Astrocyte (in vitro differentiated cells and primary cell): ENCODE measurements around the gene ZFYVE19. TPM values are rescaled to one million over a fixed set of nuclear protein-coding genes. Genes with fewer than 3 reads are reported as not detected.

ENCODE experiments used
- DNase-seq: peaks from one replicate; pipeline ENCODE4 v3.0.0-alpha.2; 2010; ENCODE audit warnings: low read depth
- FAIRE-seq: peaks from 2 replicates; lab custom pipeline; 2011; peaks lifted over from hg19 to GRCh38; lab: Jason Lieb, UNC
- H2AFZ ChIP-seq: 2 replicates; pipeline ENCODE4 v1.6.0; 2012; ENCODE audit warnings: low read depth, low read length, inconsistent platforms
- H3K27ac ChIP-seq: 2 replicates; pipeline ENCODE4 v1.5.1; 2011; ENCODE audit warnings: low read depth, low read length, inconsistent platforms
- H3K27me3 ChIP-seq: 2 replicates; pipeline ENCODE4 v1.6.0; 2011; ENCODE audit warnings: low read length, inconsistent platforms; ENCODE audit not compliant: insufficient read depth
- H3K36me3 ChIP-seq: 2 replicates; pipeline ENCODE4 v1.5.1; 2011; ENCODE audit warnings: low read length, inconsistent platforms; ENCODE audit not compliant: insufficient read depth
- H3K4me1 ChIP-seq: 2 replicates; pipeline ENCODE4 v1.5.1; 2011; ENCODE audit warnings: low read length, inconsistent platforms; ENCODE audit not compliant: insufficient read depth
- H3K4me2 ChIP-seq: 2 replicates; pipeline ENCODE4 v1.6.0; 2012; ENCODE audit warnings: low read length, inconsistent platforms
- H3K4me3 ChIP-seq: 2 replicates; pipeline ENCODE4 v1.5.1; 2011; ENCODE audit warnings: low read depth, mild to moderate bottlenecking, low read length, inconsistent platforms; ENCODE audit not compliant: insufficient read depth
- H3K79me2 ChIP-seq: 2 replicates; pipeline ENCODE4 v1.6.0; 2012; ENCODE audit warnings: mild to moderate bottlenecking, low read length, inconsistent platforms; ENCODE audit not compliant: insufficient read depth
- H3K9ac ChIP-seq: 2 replicates; pipeline ENCODE4 v1.6.0; 2012; ENCODE audit warnings: mild to moderate bottlenecking, low read length, inconsistent platforms
- H3K9me3 ChIP-seq: 2 replicates; pipeline ENCODE4 v1.5.1; 2012; ENCODE audit warnings: low read depth, mild to moderate bottlenecking, low read length, inconsistent platforms; ENCODE audit not compliant: insufficient read depth
- H4K20me1 ChIP-seq: 2 replicates; pipeline ENCODE4 v1.6.0; 2012; ENCODE audit warnings: low read length, inconsistent platforms; ENCODE audit not compliant: insufficient read depth
- H3K27ac Mint-ChIP-seq: one replicate; pipeline ENCODE4 v1.8.0; 2021; ENCODE audit warnings: mild to moderate bottlenecking, mixed read lengths; ENCODE audit not compliant: unreplicated experiment
- H3K27me3 Mint-ChIP-seq: one replicate; pipeline ENCODE4 v1.8.0; 2021; ENCODE audit warnings: low read depth, mixed read lengths; ENCODE audit not compliant: unreplicated experiment
- H3K36me3 Mint-ChIP-seq: one replicate; pipeline ENCODE4 v1.8.0; 2021; ENCODE audit warnings: low read depth, mixed read lengths; ENCODE audit not compliant: unreplicated experiment
- H3K4me1 Mint-ChIP-seq: one replicate; pipeline ENCODE4 v1.8.0; 2021; ENCODE audit warnings: low read depth, mixed read lengths; ENCODE audit not compliant: unreplicated experiment
- H3K4me3 Mint-ChIP-seq: one replicate; pipeline ENCODE4 v1.8.0; 2021; ENCODE audit warnings: mild to moderate bottlenecking, moderate library complexity, mixed read lengths; ENCODE audit not compliant: unreplicated experiment
- H3K9me3 Mint-ChIP-seq: one replicate; pipeline ENCODE4 v1.8.0; 2021; ENCODE audit warnings: mild to moderate bottlenecking, mixed read lengths; ENCODE audit not compliant: unreplicated experiment
- EZH2 ChIP-seq: IDR thresholded peaks from 2 replicates; pipeline ENCODE4 v1.6.1; 2012; ENCODE audit warnings: mild to moderate bottlenecking, low read length, inconsistent platforms; ENCODE audit not compliant: insufficient read depth
- total RNA-seq: library from RNA; stranded (reverse); gene quantifications from 2 replicates; pipeline ENCODE4 v1.2.1, GENCODE V29; 2021
- TF ChIP-seq, protein P1 (sequence below): IDR thresholded peaks from 2 replicates; pipeline ENCODE4 v1.5.1; 2011; ENCODE audit warnings: low read depth, mild to moderate bottlenecking, inconsistent platforms, low read length, moderate library complexity; ENCODE audit not compliant: insufficient read depth

Gene ZFYVE19
- total RNA-seq, 1 donor from 2014 or later, result 13.0 TPM

DNA sequence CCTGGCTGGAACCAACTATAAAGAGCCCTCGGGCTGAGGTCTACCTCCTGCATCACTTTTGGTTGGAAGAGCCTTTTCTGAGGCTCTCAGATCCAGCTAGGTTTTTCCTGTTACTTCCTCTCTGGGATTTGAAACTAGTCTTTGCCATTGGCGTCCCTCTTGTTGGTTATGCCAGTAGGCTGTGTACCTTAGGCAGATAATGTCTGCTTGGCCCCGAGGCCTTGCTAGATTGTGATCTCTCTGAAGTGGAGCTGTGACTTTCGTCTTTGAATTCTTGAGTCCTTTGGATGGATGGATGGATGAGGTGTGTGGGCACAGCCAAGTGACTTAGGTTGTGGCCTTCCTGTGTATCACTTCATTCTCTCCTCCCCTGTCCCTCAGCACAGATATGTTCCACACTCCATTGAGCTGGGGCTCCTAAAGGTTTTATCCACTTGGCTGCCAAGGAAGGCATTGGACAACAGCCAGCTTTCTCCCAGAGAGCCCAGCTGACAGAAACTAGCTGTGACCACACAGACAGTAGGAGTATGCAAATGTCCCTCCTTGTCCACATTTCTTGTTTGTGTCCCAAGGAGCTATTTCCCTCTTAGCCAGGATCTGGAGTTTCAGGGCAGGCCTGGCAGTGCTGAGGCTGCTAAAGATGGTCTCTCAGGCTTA lies 8.3 kb downstream of the ZFYVE19 start:
- H3K27ac Mint-ChIP-seq, result no peak overlapping the region
- no peaks in the 10 kb centered on the region for H4K20me1 ChIP-seq
- FAIRE-seq, result no peak

DNA sequence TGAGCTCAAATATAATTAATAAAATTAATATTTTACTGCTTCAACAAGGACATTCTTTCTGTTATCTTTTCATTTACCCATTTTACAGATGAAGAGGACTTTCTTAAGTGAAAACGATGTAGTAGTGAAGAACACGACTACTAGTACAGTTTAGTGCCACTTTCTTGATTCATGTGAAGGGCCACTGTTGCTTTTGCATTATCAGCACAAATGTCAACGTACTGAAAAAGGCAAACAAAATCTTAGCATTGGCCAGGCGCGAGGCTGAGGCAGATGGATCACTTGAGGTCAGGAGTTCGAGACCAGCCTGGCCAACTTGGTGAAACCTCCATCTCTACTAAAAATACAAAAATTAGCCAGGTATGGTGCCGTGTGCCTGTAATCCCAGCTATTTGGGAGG lies 12.2 kb downstream of the ZFYVE19 start:
- Histone ChIP-seq H4K20me1 (no peaks in the 10 kb centered on the region), H3K9ac (no peak overlapping the region), H3K4me3 (no peak overlapping the region), H3K36me3 (no peaks in the 10 kb centered on the region), H3K4me2 (no peak overlapping the region), H3K9me3 (no peaks in the 10 kb centered on the region), H3K4me1 (no peaks in the 10 kb centered on the region), H3K79me2 (no peaks in the 10 kb centered on the region), H2AFZ (no peak overlapping the region), H3K27ac (no peak overlapping the region), H3K27me3 (no peaks in the 10 kb centered on the region)
- TF ChIP-seq, protein P1, sequence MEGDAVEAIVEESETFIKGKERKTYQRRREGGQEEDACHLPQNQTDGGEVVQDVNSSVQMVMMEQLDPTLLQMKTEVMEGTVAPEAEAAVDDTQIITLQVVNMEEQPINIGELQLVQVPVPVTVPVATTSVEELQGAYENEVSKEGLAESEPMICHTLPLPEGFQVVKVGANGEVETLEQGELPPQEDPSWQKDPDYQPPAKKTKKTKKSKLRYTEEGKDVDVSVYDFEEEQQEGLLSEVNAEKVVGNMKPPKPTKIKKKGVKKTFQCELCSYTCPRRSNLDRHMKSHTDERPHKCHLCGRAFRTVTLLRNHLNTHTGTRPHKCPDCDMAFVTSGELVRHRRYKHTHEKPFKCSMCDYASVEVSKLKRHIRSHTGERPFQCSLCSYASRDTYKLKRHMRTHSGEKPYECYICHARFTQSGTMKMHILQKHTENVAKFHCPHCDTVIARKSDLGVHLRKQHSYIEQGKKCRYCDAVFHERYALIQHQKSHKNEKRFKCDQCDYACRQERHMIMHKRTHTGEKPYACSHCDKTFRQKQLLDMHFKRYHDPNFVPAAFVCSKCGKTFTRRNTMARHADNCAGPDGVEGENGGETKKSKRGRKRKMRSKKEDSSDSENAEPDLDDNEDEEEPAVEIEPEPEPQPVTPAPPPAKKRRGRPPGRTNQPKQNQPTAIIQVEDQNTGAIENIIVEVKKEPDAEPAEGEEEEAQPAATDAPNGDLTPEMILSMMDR, result no peak
- no peak for TF ChIP-seq EZH2
- no peak for FAIRE-seq
- H3K27ac Mint-ChIP-seq, result no peak overlapping the region
- H3K4me1 Mint-ChIP-seq, result peaks cover 5% of the 10 kb centered on the region
- no peaks in the 10 kb centered on the region for H3K9me3 Mint-ChIP-seq
- H3K36me3 Mint-ChIP-seq, result peaks cover 13% of the 10 kb centered on the region
- no peak overlapping the region for H3K4me3 Mint-ChIP-seq
- no peaks in the 10 kb centered on the region for H3K27me3 Mint-ChIP-seq
- DNase-seq, result no peak

More for the DNA sequence above, 8.3 kb downstream of the ZFYVE19 start:
- Histone ChIP-seq H3K27ac (no peak overlapping the region), H3K27me3 (no peaks in the 10 kb centered on the region), H3K4me3 (no peak overlapping the region), H3K36me3 (peaks cover 4% of the 10 kb centered on the region), H3K9me3 (no peaks in the 10 kb centered on the region), H3K4me2 (no peak overlapping the region), H3K4me1 (no peaks in the 10 kb centered on the region), H3K79me2 (no peaks in the 10 kb centered on the region), H2AFZ (no peak overlapping the region), H3K9ac (no peak overlapping the region)
- no peak for DNase-seq
- TF ChIP-seq, protein P1, result no peak
- Mint-ChIP-seq H3K4me3 (no peak overlapping the region), H3K9me3 (no peaks in the 10 kb centered on the region), H3K36me3 (peaks cover 24% of the 10 kb centered on the region), H3K4me1 (peaks cover 5% of the 10 kb centered on the region), H3K27me3 (no peaks in the 10 kb centered on the region)

DNA sequence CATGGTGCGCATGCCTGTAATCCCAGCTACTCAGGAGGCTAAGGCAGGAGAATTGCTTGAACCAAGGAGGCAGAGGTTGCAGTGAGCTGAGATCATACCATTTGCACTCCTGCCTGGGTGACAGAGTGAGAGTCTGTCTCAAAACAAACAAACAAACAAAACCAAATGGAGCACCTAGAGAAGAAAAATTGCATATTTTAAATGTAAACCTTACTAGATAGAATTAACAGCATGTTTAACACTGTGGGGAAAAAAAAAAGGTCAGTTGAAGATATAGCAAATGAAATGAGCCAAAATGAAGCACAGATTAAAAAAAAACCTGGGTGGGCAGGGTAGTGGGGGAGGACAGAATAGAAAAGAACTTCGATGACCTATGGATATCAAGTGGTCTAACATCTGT lies 14.3 kb downstream of the ZFYVE19 start:
- Mint-ChIP-seq H3K4me3 (no peak overlapping the region), H3K4me1 (peaks cover 5% of the 10 kb centered on the region), H3K27ac (no peak overlapping the region), H3K36me3 (no peaks in the 10 kb centered on the region), H3K9me3 (no peaks in the 10 kb centered on the region), H3K27me3 (no peaks in the 10 kb centered on the region)
- Histone ChIP-seq H3K9me3 (no peaks in the 10 kb centered on the region), H3K79me2 (no peaks in the 10 kb centered on the region), H3K36me3 (no peaks in the 10 kb centered on the region), H3K4me1 (no peaks in the 10 kb centered on the region), H3K27ac (no peak overlapping the region), H4K20me1 (no peaks in the 10 kb centered on the region), H3K27me3 (no peaks in the 10 kb centered on the region), H3K9ac (no peak overlapping the region), H3K4me3 (no peak overlapping the region), H3K4me2 (no peak overlapping the region), H2AFZ (no peak overlapping the region)
- no peak for TF ChIP-seq EZH2
- DNase-seq (no peak), FAIRE-seq (no peak)
